ENCODE results near the gene CHORDC1. TPM values are rescaled to one million over a fixed set of nuclear protein-coding genes. Genes with fewer than 3 reads are reported as not detected.
A peak's percentile ranks its signal among the peaks of the same experiment; 100 is the strongest.
"Not testable (repeated sequence)": the region's sequence is repeated elsewhere in the genome, so short reads cannot be mapped to it uniquely, and the experiment has no call there.

The CHORDC1 gene
- total and polyA plus RNA-seq, 4 donors: 17.3 to 54.2 (median 31.8) TPM

DNA sequence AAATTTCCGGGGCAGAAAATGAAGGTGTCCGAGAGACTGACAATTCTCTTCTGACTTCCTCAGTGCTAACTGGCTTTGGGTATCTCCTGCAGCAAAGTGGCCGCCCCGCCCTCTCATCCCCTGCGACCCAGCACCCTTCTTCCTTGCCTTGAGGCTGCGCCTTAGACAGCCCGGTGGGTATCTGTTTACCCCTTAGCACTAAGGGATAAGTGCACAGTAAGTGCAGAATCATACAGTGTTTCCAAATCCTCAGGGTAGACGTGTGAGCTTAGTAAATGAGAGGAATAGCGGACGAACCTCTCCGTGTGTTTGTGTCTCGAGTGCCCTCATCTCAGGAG lies 368 bp upstream of the CHORDC1 start:
- DNase-seq: no peak

DNA sequence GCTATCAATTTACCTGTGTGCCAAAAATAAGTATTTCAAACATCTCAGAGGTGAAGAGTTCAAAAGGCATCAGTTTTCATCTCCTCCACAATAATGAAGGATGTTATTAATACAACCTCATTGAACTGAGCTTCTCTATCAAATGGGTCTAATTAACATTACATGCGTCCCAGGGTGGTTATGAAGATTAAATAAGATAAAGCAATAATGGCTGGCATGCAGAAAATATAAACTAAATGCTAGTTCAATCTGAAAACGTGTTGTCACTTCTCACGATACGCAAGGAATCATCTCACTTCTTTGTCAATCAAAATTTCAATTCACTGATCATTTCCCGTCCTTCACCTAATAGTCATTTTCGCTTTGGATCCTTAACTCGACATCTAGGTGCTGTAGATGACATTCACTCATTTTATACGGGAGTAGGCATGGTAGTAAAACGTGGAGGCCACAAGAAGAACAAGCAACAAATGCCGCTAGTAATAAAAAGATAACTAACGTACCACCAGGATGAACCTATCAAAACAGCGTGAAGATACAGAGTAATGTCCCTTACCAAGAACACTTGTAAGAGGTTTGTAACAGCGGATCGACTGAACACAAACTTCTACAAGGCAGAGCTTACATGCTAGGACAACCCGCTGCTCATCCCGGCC lies 918 bp downstream of the CHORDC1 start:
- no peak for ATAC-seq (ENCODE audit: low FRiP score)
- intact Hi-C loops (cut with DNase I): loop anchor here in 1 of 2 donors (10.0 kb wide), 1 partner anchor 233 kb away; no protein-coding TSS in a partner anchor

More for the DNA sequence above, 368 bp upstream of the CHORDC1 start:
- no peaks in the 10 kb centered on the region for H3K36me3 ChIP-seq (ENCODE audit: control insufficient read depth in 1 of 2, insufficient read depth in 2 of 2, low read length in 1 of 2)
- peak overlapping the region; percentile 73 to 95 for H3K4me3 ChIP-seq (ENCODE audit: low read length in 2 of 2)
- intact Hi-C loops (cut with DNase I): loop anchor here in 1 of 2 donors (10.0 kb wide), 1 partner anchor 232 kb away; no protein-coding TSS in a partner anchor
- peaks cover 2 to 9% of the 10 kb centered on the region in 2 donors for H3K4me1 ChIP-seq (ENCODE audit: control insufficient read depth in 1 of 2, insufficient read depth in 2 of 2, low read length in 2 of 2)
- no peaks in the 10 kb centered on the region for H3K27me3 ChIP-seq (ENCODE audit: control insufficient read depth in 1 of 2, insufficient read depth in 2 of 2, low read length in 1 of 2)
- H3K27ac ChIP-seq (ENCODE audit: low read depth in 1 of 2, low read length in 2 of 2): peak overlapping the region in 1 of 2 donors; percentile 55
- WGBS, 2 donors: 1% methylated on average over 12 of the region's 12 CpGs
- no peaks in the 10 kb centered on the region for H3K9me3 ChIP-seq (ENCODE audit: control insufficient read depth, low read length)
- peak; percentile 80 for ATAC-seq (ENCODE audit: low FRiP score)

DNA sequence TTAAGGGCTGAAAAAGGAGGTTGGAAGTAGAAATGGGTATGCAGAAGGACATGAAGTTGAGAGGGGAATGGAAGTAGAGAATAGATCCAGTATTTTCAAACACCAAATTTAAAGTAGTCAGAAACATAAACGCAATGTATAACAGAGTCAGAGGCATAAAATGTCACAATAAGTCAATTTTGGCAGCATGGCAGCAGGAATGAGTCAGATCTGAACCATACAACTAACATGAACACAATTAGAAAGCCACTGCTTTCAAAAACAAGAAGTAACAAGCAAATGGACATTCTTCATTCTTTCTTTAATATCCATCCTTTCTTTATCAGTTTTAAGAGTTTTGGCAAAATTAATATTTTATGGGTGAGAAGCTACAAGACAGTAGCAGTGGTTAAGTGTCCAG lies 2.5 kb downstream of the CHORDC1 start:
- Histone ChIP-seq H3K9me3 (ENCODE audit: control insufficient read depth, low read length) (no peaks in the 10 kb centered on the region), H3K4me3 (ENCODE audit: low read length in 2 of 2) (no peak overlapping the region), H3K4me1 (ENCODE audit: control insufficient read depth in 1 of 2, insufficient read depth in 2 of 2, low read length in 2 of 2) (peaks cover 2 to 9% of the 10 kb centered on the region in 2 donors), H3K36me3 (ENCODE audit: control insufficient read depth in 1 of 2, insufficient read depth in 2 of 2, low read length in 1 of 2) (no peaks in the 10 kb centered on the region), H3K27me3 (ENCODE audit: control insufficient read depth in 1 of 2, insufficient read depth in 2 of 2, low read length in 1 of 2) (no peaks in the 10 kb centered on the region), H3K27ac (ENCODE audit: low read depth in 1 of 2, low read length in 2 of 2) (no peak overlapping the region)
- 32 to 45% methylated on average over 1 of the region's 1 CpG for WGBS, 2 donors
- no peak for ATAC-seq (ENCODE audit: low FRiP score)
- intact Hi-C loops (cut with DNase I): loop anchor here in 1 of 2 donors (10.0 kb wide), 1 partner anchor 234 kb away; no protein-coding TSS in a partner anchor
- no peak for DNase-seq

More for the DNA sequence above, 918 bp downstream of the CHORDC1 start:
- WGBS, 2 donors: 8 to 9% methylated on average over 16 of the region's 16 CpGs
- H3K4me3 ChIP-seq (ENCODE audit: low read length in 2 of 2): peak overlapping the region; percentile 53 to 95
- H3K4me1 ChIP-seq (ENCODE audit: control insufficient read depth in 1 of 2, insufficient read depth in 2 of 2, low read length in 2 of 2): peaks cover 2 to 9% of the 10 kb centered on the region in 2 donors
- DNase-seq: no peak
- no peaks in the 10 kb centered on the region for H3K27me3 ChIP-seq (ENCODE audit: control insufficient read depth in 1 of 2, insufficient read depth in 2 of 2, low read length in 1 of 2)
- no peaks in the 10 kb centered on the region for H3K9me3 ChIP-seq (ENCODE audit: control insufficient read depth, low read length)
- no peaks in the 10 kb centered on the region for H3K36me3 ChIP-seq (ENCODE audit: control insufficient read depth in 1 of 2, insufficient read depth in 2 of 2, low read length in 1 of 2)
- H3K27ac ChIP-seq (ENCODE audit: low read depth in 1 of 2, low read length in 2 of 2): peak overlapping the region in 1 of 2 donors; percentile 50

DNA sequence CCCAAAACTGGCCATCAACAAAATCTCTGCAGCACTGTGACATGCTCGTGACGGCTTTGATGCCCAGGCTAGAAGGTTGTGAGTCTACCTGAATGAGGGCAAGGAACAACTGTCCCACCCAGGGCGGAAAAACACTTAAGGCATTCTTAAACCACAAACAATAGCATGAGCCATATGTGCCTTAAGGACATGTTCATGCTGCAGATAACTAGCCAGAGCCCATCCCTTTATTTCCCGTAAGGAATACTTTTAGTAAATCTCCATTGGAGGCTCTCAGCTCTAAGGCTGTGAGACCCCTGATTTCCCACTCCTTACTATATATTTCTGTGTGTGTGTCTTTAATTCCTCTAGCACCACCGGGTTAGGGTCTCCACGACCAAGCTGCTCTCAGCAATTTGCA lies 3.4 kb downstream of the CHORDC1 start:
- intact Hi-C loops (cut with DNase I): no loop called here
- WGBS, 2 donors: 96 to 98% methylated on average over 6 of the region's 6 CpGs
- H3K9me3 ChIP-seq (ENCODE audit: control insufficient read depth, low read length): no peaks in the 10 kb centered on the region
- ATAC-seq (ENCODE audit: low FRiP score) (no peak), DNase-seq (no peak)
- H3K4me1 ChIP-seq (ENCODE audit: control insufficient read depth in 1 of 2, insufficient read depth in 2 of 2, low read length in 2 of 2): peaks cover 2 to 9% of the 10 kb centered on the region in 2 donors
- H3K27ac ChIP-seq (ENCODE audit: low read depth in 1 of 2, low read length in 2 of 2): no peak overlapping the region
- no peaks in the 10 kb centered on the region for H3K36me3 ChIP-seq (ENCODE audit: control insufficient read depth in 1 of 2, insufficient read depth in 2 of 2, low read length in 1 of 2)
- H3K27me3 ChIP-seq (ENCODE audit: control insufficient read depth in 1 of 2, insufficient read depth in 2 of 2, low read length in 1 of 2): no peaks in the 10 kb centered on the region
- no peak overlapping the region for H3K4me3 ChIP-seq (ENCODE audit: low read length in 2 of 2)

DNA sequence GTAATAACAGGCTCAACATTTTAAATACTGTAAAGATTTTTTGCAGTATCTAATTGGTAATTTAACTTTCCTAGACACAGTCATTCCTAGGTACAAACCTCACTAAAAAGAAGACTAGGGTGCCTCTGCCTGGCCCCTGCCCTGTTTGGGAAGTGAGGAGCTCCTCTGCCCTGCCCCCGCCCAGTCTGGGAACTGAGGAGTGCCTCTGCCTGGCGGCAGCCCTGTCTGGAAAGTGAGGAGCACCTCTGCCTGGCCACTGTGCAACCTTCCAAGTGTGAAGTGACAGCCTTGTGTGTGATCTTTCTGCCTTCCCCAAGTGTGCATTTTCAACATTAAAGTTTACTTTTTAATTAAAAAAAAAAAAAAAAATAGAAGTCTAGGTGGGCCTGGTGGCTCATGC lies 4.2 kb downstream of the CHORDC1 start:
- WGBS, 2 donors: 71 to 82% methylated on average over 2 of the region's 2 CpGs

DNA sequence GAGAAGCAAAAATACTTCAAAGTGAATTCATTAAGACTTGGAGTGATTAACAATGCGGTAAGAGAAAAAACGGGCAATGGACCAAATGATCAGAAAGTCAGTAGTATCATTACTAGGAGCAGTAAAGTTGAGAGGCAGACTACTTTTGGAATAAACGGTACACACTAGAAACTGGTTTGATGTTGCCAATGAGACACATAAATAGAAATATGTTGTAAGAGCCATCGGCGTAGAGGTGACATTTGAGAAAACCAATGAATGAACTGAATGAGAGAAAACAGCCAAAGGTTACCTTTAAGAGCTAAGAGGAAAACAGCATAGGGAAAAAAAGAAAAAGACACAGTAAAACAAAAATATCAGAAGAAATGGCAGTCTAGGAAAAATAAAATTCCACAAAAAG lies 6.2 kb downstream of the CHORDC1 start:
- no peak overlapping the region for H3K4me3 ChIP-seq (ENCODE audit: low read length in 2 of 2)
- H3K36me3 ChIP-seq (ENCODE audit: control insufficient read depth in 1 of 2, insufficient read depth in 2 of 2, low read length in 1 of 2): no peaks in the 10 kb centered on the region
- ATAC-seq (ENCODE audit: low FRiP score): no peak
- H3K9me3 ChIP-seq (ENCODE audit: control insufficient read depth, low read length): no peaks in the 10 kb centered on the region
- peaks cover 2 to 7% of the 10 kb centered on the region in 2 donors for H3K4me1 ChIP-seq (ENCODE audit: control insufficient read depth in 1 of 2, insufficient read depth in 2 of 2, low read length in 2 of 2)
- no peaks in the 10 kb centered on the region for H3K27me3 ChIP-seq (ENCODE audit: control insufficient read depth in 1 of 2, insufficient read depth in 2 of 2, low read length in 1 of 2)
- no peak overlapping the region for H3K27ac ChIP-seq (ENCODE audit: low read depth in 1 of 2, low read length in 2 of 2)
- no peak for DNase-seq
- intact Hi-C loops (cut with DNase I): no loop called here
- 70 to 73% methylated on average over 5 of the region's 5 CpGs for WGBS, 2 donors

More for the DNA sequence above, 4.2 kb downstream of the CHORDC1 start:
- Histone ChIP-seq H3K9me3 (ENCODE audit: control insufficient read depth, low read length) (no peaks in the 10 kb centered on the region), H3K36me3 (ENCODE audit: control insufficient read depth in 1 of 2, insufficient read depth in 2 of 2, low read length in 1 of 2) (no peaks in the 10 kb centered on the region), H3K4me3 (ENCODE audit: low read length in 2 of 2) (no peak overlapping the region), H3K4me1 (ENCODE audit: control insufficient read depth in 1 of 2, insufficient read depth in 2 of 2, low read length in 2 of 2) (peaks cover 2 to 9% of the 10 kb centered on the region in 2 donors), H3K27ac (ENCODE audit: low read depth in 1 of 2, low read length in 2 of 2) (no peak overlapping the region), H3K27me3 (ENCODE audit: control insufficient read depth in 1 of 2, insufficient read depth in 2 of 2, low read length in 1 of 2) (no peaks in the 10 kb centered on the region)
- no peak for ATAC-seq (ENCODE audit: low FRiP score)
- DNase-seq: no peak
- intact Hi-C loops (cut with DNase I): no loop called here

DNA sequence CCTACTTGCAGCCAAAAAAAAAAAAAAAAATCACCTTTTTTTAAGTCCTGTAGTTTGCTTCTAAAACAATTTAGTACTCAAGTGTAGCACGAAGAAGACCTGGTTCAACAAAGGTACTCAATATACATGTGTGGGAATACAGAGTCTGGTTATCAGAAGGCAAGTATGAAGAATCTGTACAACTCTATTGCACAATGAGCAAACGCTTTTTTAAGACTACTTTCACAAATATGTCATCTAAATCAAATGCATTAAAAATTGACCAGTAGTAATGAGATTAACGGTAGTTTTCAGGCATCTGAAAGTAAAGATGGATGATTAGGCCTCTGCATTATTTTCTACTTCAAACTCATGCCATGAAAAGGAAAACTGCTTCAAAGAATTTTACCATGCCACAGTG lies 9.5 kb downstream of the CHORDC1 start:
- no peak overlapping the region for H3K27ac ChIP-seq (ENCODE audit: low read depth in 1 of 2, low read length in 2 of 2)
- H3K9me3 ChIP-seq (ENCODE audit: control insufficient read depth, low read length): no peaks in the 10 kb centered on the region
- no peaks in the 10 kb centered on the region for H3K27me3 ChIP-seq (ENCODE audit: control insufficient read depth in 1 of 2, insufficient read depth in 2 of 2, low read length in 1 of 2)
- H3K4me3 ChIP-seq (ENCODE audit: low read length in 2 of 2): no peak overlapping the region
- WGBS, 2 donors: 83 to 84% methylated on average over 3 of the region's 3 CpGs
- ATAC-seq (ENCODE audit: low FRiP score): no peak
- intact Hi-C loops (cut with DNase I): no loop called here
- no peaks in the 10 kb centered on the region for H3K36me3 ChIP-seq (ENCODE audit: control insufficient read depth in 1 of 2, insufficient read depth in 2 of 2, low read length in 1 of 2)
- no peak for DNase-seq
- H3K4me1 ChIP-seq (ENCODE audit: control insufficient read depth in 1 of 2, insufficient read depth in 2 of 2, low read length in 2 of 2): no peaks in the 10 kb centered on the region

DNA sequence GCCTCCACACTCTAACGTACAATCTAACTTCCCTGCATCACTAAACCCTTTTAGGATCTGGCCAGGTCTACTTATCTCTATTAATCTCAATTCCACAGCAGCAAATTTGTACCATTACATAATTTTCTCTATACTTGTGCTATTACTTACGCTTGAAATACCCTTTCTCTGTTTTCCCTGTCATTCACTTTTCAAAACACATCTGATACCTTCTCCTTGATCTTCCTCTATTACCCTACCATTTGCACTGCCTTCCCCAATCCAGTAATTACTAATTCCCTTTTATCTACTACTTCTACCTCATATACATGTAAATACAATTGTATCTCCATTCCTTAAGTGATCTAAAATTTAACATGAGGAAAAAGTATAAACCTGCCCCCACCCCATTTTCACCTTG lies 14.0 kb downstream of the CHORDC1 start:
- Histone ChIP-seq H3K9me3 (ENCODE audit: control insufficient read depth, low read length) (no peaks in the 10 kb centered on the region), H3K27ac (ENCODE audit: low read depth in 1 of 2, low read length in 2 of 2) (no peak overlapping the region), H3K36me3 (ENCODE audit: control insufficient read depth in 1 of 2, insufficient read depth in 2 of 2, low read length in 1 of 2) (no peaks in the 10 kb centered on the region), H3K4me1 (ENCODE audit: control insufficient read depth in 1 of 2, insufficient read depth in 2 of 2, low read length in 2 of 2) (no peaks in the 10 kb centered on the region), H3K4me3 (ENCODE audit: low read length in 2 of 2) (no peak overlapping the region), H3K27me3 (ENCODE audit: control insufficient read depth in 1 of 2, insufficient read depth in 2 of 2, low read length in 1 of 2) (no peaks in the 10 kb centered on the region)
- 75 to 79% methylated on average over 2 of the region's 2 CpGs for WGBS, 2 donors
- DNase-seq: no peak
- intact Hi-C loops (cut with DNase I): loop anchor here in 1 of 2 donors (10.0 kb wide), 1 partner anchor 246 kb away; no protein-coding TSS in a partner anchor
- no peak for ATAC-seq (ENCODE audit: low FRiP score)

DNA sequence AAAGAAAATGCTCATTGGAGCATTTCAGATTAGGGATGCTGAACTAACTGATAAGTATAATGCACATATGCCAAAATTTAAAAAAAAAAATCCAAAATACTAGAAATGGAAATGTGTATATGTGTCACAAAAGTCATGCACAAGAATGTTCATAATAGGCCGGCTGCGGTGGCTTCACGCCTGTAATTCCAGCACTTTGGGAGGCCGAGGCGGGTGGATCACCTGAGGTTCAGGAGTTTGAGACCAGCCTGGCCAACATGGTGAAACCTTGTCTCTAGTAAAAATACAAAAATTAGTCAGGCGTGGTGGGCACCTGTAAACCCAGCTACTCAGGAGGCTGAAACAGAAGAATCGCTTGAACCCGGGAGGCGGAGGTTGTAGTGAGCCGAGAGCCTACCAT lies 14.9 kb downstream of the CHORDC1 start:
- peak in 1 of 2 donors; percentile 24 for DNase-seq
- not testable (repeated sequence) for H3K4me1 ChIP-seq (ENCODE audit: control insufficient read depth in 1 of 2, insufficient read depth in 2 of 2, low read length in 2 of 2); H3K27ac ChIP-seq (ENCODE audit: low read depth in 1 of 2, low read length in 2 of 2); H3K36me3 ChIP-seq (ENCODE audit: control insufficient read depth in 1 of 2, insufficient read depth in 2 of 2, low read length in 1 of 2); ATAC-seq (ENCODE audit: low FRiP score); H3K9me3 ChIP-seq (ENCODE audit: control insufficient read depth, low read length); H3K27me3 ChIP-seq (ENCODE audit: control insufficient read depth in 1 of 2, insufficient read depth in 2 of 2, low read length in 1 of 2); H3K4me3 ChIP-seq (ENCODE audit: low read length in 2 of 2)
- WGBS, 2 donors: 89 to 92% methylated on average over 10 of the region's 10 CpGs
- intact Hi-C loops (cut with DNase I): loop anchor here in 1 of 2 donors (10.0 kb wide), 1 partner anchor 247 kb away; no protein-coding TSS in a partner anchor
